Activated T-cell treated with anti-CD3 and anti-CD28 coated beads, Interleukin-2, amount 50 U/mL, for 48 hours (primary cell): ENCODE data around the gene RAG2.
"Not testable (repeated sequence)": the region's sequence is repeated elsewhere in the genome, so short reads cannot be mapped to it uniquely, and the experiment has no call there.

Experiments used
- DNase-seq, 2 experiments: peaks; one replicate each; pipeline ENCODE4 v3.0.0-alpha.2; 2020

Gene RAG2

DNA sequence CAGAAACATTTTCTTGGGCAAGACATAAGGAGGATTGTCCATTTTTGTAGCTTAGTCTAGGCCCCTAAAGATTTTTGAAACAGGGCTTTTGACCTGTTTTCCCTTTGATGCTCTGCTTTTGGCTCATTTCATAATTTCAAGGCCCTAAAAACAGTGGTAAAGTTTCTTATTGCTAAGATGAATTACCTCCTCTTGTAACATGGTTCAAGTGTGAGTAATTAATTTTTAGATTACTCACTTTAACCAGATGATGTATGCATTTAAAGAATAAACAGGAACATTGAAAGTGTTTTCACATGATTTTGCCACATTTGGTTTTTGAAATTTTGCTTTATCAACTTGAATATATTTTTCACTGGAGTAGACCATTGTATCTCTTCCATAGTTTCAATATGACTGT is 1.2 kb downstream of the RAG2 start:
- no peak for DNase-seq

- peak; percentile 50 to 62 for DNase-seq
These were observed 3.6 kb downstream of the RAG2 start, which contains the start of gene IFTAP for GRCh38 chr11:36594316-36594989. Gene IFTAP, plus strand, starts transcription at chr11:36594502. Its CDS starts 15,602 bp downstream, at chr11:36610104.

DNA sequence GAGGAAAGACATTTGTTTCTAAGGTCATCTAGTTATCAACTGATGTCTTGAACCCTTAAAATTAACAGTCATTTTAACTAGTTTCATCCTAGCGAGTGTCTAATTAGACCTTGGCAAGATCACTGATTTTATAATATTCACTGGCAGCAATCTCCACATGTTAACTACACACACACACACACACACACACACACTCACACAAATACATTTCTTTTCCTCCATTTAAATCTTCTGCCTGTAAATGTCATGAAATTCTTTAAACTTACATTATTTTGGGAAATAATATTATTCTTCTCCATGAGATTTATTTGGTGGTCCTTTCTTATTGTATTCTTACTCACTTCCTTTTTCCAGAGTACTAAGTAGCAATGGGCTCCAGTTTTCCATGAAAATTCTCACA is 6.6 kb downstream of the RAG2 start:
- no peak for DNase-seq

DNA sequence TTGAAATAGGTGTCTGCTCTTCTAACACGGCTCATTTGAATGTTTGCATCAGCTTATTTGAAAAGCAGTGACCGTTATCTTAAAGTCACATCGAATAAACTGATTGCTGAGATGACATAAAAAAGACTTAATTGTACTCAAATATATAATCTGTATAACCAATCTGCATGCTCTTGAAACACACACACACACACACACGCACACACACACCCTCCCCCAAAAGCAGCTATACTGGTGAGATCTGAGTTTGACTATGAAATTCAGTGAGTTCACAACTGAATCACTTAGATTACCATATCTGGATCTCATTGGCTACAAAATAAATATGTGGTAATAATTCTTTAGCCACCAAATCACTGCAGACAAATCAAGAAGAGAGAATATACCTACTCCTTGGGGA is 7.5 kb downstream of the RAG2 start:
- no peak for DNase-seq

DNA sequence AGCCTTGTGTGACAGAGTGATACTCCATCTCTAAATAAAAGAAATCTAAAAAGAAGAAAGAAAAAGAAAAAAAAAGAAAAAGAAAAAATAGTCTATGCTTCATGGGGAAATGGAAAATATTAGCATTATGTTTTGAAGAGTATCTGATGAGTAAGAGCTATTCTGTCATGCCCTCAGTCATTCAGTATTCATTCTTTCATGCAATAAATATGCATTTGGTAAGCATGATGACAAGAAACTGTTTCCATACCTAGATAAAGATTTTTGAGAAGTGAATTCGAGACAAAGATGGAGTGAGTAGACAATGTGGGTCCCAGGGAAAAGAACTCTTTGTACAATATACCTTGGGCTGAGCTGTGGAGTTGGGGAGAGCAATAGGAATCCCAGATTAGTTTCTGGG is 9.9 kb downstream of the RAG2 start:
- no peak for DNase-seq

- no peak for DNase-seq
These were observed 11.5 kb downstream of the RAG2 start for GRCh38 chr11:36586543-36586942.

DNA sequence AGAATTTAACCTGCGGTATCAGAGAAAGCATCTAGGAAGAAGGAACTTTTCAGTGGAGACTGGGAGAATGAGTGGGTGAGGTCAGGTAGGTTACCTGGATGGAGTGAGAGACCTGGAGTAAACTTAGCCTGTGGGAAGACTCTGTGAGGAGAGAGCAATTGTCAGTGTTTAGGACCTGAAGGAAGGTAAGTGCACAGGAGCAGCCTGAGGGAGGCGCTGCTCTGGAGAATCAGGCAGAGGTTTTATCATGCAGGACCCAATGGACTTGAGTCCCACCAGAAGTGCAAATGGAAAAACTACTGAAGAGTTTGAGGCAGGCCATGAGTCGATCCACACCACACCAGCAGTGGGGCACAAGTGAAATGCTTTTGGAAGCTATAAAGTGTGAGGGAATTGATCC is 14.4 kb downstream of the RAG2 start:
- DNase-seq: no peak

DNA sequence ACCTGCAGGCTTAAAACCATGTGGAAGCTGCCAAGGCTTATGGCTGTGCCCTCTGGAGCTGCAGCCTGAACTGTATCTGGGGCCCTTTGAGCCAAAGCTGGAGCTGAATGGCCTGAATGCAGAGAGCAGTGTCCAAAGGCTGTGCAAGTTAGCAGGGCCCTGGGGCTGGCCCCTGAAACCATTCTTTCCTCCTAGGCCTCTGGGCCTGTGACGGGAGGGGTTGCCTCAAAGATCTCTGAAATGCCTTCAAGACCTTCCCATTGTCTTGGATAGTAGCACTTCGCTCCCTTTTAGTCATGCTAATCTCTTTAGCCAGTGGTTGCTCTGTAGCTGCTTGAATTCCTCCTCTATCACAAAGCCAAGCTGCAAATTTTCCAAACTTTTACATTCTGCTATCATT is 16.5 kb downstream of the RAG2 start:
- no peak for DNase-seq

- DNase-seq: no peak
These were observed 19.6 kb downstream of the RAG2 start for GRCh38 chr11:36578458-36578857.

- no peak for DNase-seq
These were observed 20.2 kb downstream of the RAG2 start for GRCh38 chr11:36577859-36578258.

DNA sequence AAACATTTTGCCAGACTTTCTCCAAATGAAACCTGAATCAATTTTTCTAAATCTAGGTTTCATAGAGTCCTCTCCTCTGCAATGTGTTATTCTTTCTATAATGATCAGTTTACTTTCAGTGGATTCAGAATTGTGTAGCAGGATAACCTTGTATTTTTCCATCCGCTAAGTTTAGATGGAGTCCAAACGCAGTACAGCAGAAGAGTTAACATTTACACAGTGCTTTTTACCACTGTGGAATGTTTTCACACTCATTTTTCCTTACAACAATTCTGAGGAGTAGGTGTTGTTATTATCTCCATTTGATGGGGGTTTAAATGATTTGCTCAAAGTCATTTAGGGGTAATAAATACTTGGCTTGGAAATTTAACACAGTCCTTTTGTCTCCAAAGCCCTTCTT is 20.7 kb downstream of the RAG2 start:
- DNase-seq: no peak

GRCh38 chr11:36574486-36574885 is 23.6 kb downstream of the RAG2 start:
- DNase-seq: no peak

DNA sequence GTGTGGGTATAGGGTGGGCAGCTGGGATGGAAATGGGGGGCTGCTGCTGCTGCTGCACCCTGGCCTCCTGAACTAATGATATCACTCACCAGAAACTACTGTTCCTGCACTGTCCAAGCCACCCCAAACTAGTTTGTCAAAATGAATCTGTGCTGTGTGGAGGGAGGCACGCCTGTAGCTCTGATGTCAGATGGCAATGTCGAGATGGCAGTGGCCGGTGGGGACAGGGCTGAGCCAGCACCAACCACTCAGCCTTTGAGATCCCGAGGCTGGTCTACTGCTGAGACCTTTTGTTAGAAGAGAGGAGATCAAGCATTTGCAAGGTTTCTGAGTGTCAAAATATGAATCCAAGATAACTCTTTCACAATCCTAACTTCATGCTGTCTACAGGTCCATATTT is 28.9 kb downstream of the RAG2 start:
- DNase-seq: no peak

- no peak for DNase-seq
These were observed 30.3 kb downstream of the RAG2 start, which contains the start of gene RAG1 for GRCh38 chr11:36567694-36568093. Gene RAG1, plus strand, starts transcription at chr11:36568007. Its CDS starts 5,298 bp downstream, at chr11:36573305.

DNA sequence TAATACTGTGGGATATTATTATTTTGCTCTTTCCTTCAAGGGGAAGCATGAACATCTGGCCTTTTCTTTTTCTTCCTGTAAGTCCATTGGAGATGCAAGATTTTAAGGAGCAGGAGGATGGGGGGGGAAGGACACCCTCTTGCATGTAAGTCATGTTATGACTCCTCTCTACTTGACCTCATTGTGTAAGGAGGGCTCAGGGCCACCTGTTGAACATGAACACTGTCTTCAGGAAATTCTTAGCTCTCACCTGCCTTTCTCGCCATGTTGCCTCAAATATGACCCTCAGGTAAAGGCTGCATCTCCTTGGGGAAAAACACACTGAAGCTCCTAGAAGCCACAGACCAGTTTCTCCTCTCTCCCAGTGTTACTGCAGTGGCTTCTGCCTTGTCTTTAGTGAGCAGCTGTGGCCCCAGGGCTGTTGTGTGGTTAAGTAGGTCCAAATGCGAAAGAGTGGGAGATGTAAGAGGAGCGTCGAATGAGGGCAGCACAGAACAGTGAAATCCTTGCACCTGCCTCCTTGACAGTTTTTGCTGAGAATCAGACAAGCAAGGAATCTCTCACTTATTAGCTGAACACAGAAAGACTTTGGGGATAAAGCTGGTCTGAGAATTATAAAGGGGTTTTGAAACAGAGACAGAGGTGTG is 31.5 kb downstream of the RAG2 start:
- DNase-seq: no peak

- DNase-seq: no peak
These were observed 32.9 kb downstream of the RAG2 start for GRCh38 chr11:36565031-36565610.

DNA sequence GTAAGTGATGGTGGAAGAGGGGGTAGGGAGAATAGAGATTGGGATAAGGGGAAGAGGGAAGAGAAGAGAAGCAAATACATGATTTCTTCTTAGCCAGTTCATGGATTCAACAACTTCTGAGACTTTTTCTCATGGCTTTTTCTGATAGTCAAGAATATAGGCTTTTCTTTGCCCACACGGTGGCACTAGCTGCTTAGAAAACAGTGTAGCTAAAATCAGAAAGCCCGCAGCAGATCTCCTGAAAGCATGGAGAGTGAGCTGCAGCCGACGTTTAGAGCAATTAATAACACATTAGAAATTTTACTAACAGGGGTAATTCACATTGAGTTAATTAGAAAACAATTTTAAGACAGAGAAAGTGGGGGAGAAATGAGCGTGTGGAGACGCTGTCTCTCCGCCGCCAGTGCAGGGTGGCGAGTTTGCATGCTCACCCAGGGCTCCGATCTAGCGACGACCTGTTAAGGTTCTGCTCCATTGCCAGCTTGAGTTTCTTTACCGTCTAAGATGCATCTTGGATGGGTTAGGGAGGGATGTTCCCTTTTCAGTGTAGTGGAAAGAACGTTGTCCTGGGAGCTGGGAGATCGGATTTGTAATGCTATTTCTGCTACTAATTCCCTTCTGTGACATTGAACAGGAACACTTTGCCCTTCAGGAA is 33.5 kb downstream of the RAG2 start:
- DNase-seq: peak; percentile 41 to 53

DNA sequence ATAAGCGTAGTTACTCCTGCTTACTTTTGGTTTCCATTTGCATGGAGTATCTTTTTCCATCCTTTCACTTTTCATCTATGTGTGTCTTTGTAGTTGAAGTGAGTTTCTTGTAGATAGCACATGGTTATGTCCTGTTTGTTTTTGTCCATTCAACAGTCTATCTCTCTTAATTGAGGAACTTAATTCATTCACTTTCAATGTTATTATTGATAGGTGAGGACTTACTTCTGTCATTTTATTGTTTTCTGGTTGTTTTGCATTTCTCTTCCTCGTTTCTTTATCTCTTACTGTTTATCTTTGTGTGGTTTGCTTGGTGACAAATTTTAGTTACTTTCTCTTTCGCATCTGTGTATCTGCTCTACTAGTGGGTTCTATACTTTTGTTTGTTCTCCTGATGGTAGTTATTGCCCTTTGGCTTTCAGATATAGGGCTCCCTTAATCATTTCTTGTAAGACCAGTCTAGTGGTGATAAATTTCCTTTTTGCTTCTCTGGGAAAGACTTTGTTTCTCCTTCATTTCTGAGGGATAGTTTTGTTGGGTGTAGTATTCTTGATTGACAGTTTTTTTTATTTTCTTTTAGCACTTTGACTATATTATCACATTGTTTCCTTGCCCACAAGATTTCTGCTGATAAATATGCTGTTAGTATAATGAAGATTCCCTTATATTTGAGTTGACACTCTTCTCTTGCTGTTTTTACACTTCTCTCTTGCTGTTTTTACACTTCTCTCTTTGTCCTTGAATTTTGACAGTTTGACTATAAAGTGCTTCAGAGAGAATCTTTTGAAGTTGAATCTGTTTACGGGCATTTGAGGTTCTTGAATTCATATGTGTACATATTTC is 39.2 kb downstream of the RAG2 start:
- DNase-seq: no peak

DNA sequence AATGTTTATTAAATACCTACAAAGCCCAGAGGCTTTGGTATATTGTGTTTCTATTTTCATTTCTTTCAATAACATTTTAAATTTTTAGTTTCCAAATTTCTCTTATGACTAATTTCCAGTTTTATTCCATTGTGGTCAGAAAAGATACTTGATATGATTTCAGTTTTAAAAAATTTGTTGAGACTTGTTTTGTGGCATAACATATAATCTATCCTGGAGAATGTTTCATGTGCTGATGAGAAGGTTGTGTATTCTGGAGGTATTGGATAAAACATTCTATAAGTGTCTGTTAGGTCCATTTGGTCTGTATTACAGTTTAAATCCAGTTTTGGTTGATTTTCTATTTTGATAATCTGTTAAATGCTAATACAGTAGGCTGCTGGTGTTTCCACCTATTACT is 40.0 kb downstream of the RAG2 start:
- no peak for DNase-seq

DNA sequence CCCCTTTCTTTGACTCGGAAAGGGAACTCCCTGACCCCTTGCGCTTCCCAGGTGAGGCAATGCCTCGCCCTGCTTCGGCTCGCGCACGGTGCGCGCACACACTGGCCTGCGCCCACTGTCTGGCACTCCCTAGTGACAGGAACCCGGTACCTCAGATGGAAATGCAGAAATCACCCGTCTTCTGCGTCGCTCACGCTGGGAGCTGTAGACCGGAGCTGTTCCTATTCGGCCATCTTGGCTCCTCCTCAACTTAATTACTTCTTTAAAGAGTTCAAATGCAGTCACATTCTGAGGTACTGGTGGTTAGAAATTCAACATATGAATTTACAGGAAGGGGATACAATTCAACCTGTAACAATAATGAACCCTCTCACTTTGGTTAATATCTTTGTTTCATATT is 40.6 kb downstream of the RAG2 start:
- not testable (repeated sequence) for DNase-seq

GRCh38 chr11:36550385-36551115 is 47.5 kb downstream of the RAG2 start:
- no peak for DNase-seq
